Ectodermal cell (in vitro differentiated cells): ENCODE measurements around the gene FBXO46.
A peak's percentile ranks its signal among the peaks of the same experiment; 100 is the strongest.

Experiments
- H3K27ac ChIP-seq: 2 replicates; pipeline ENCODE4 v1.7.0; 2013; ENCODE audit warnings: mild to moderate bottlenecking, low read depth, low read length; ENCODE audit not compliant: insufficient read depth, poor library complexity, severe bottlenecking
- H3K27me3 ChIP-seq: 2 replicates; pipeline ENCODE4 v1.7.0; 2013; ENCODE audit warnings: mild to moderate bottlenecking, low read length; ENCODE audit not compliant: insufficient read depth, control insufficient read depth, poor library complexity, severe bottlenecking
- H3K36me3 ChIP-seq: one replicate; pipeline ENCODE4 v1.7.0; 2013; ENCODE audit warnings: low read length; ENCODE audit not compliant: control insufficient read depth, insufficient read depth
- H3K4me1 ChIP-seq: one replicate; pipeline ENCODE4 v1.7.0; 2013; ENCODE audit warnings: low read length; ENCODE audit not compliant: control insufficient read depth, insufficient read depth
- H3K4me3 ChIP-seq: 2 replicates; pipeline ENCODE4 v1.7.0; 2013; ENCODE audit warnings: low read depth, low read length, control low read depth; ENCODE audit not compliant: insufficient read depth
- H3K9me3 ChIP-seq: 2 replicates; pipeline ENCODE4 v1.7.0; 2013; ENCODE audit warnings: mild to moderate bottlenecking, low read length, moderate library complexity; ENCODE audit not compliant: control insufficient read depth
- WGBS, 2 experiments: methylation state at CpG; one replicate each; pipeline ENCODE4 v1.1.7; 2013; ENCODE audit warnings: missing lambda C conversion rate in 2 of 2; 5-methylcytosine and 5-hydroxymethylcytosine counted together

The FBXO46 gene

GRCh38 chr19:45711851-45712698 is 18.6 kb downstream of the FBXO46 start:
- Histone ChIP-seq H3K27ac (no peak overlapping the region), H3K27me3 (no peaks in the 10 kb centered on the region)

GRCh38 chr19:45710356-45711130 is 20.2 kb downstream of the FBXO46 start:
- no peak overlapping the region for H3K27ac ChIP-seq
- 88 to 95% methylated on average over 8 to 10 of the region's 10 CpGs for WGBS, 2 experiments
- no peaks in the 10 kb centered on the region for H3K4me1 ChIP-seq
- no peaks in the 10 kb centered on the region for H3K9me3 ChIP-seq
- H3K36me3 ChIP-seq, result peaks cover 4% of the 10 kb centered on the region
- H3K27me3 ChIP-seq, result no peaks in the 10 kb centered on the region
- H3K4me3 ChIP-seq, result no peak overlapping the region

More at GRCh38 chr19:45711851-45712698, 18.6 kb downstream of the FBXO46 start:
- peaks cover 4% of the 10 kb centered on the region for H3K36me3 ChIP-seq
- H3K4me3 ChIP-seq, result no peak overlapping the region
- no peaks in the 10 kb centered on the region for H3K9me3 ChIP-seq
- no peaks in the 10 kb centered on the region for H3K4me1 ChIP-seq
- WGBS, 2 experiments, result 95% methylated on average over 76 of the region's 76 CpGs

- H3K4me3 ChIP-seq, result no peak overlapping the region
- H3K27me3 ChIP-seq, result no peaks in the 10 kb centered on the region
- no peaks in the 10 kb centered on the region for H3K4me1 ChIP-seq
- WGBS, 2 experiments, result 82 to 87% methylated on average over 12 of the region's 12 CpGs
- no peaks in the 10 kb centered on the region for H3K9me3 ChIP-seq
- no peak overlapping the region for H3K27ac ChIP-seq
- H3K36me3 ChIP-seq, result peaks cover 15% of the 10 kb centered on the region
These were observed 24.8 kb downstream of the FBXO46 start for GRCh38 chr19:45705710-45706415.

GRCh38 chr19:45705115-45705514 is 25.6 kb downstream of the FBXO46 start:
- Histone ChIP-seq H3K4me1 (no peaks in the 10 kb centered on the region), H3K27me3 (no peaks in the 10 kb centered on the region), H3K36me3 (peaks cover 15% of the 10 kb centered on the region), H3K9me3 (no peaks in the 10 kb centered on the region), H3K27ac (peak overlapping the region; percentile 16), H3K4me3 (no peak overlapping the region)
- 86% methylated on average over 9 of the region's 9 CpGs for WGBS, 2 experiments

- Histone ChIP-seq H3K27me3 (no peaks in the 10 kb centered on the region), H3K36me3 (peaks cover 17% of the 10 kb centered on the region), H3K4me1 (no peaks in the 10 kb centered on the region), H3K27ac (no peak overlapping the region), H3K4me3 (no peak overlapping the region), H3K9me3 (no peaks in the 10 kb centered on the region)
- WGBS, 2 experiments, result 92 to 93% methylated on average over 7 of the region's 7 CpGs
These were observed 29.0 kb downstream of the FBXO46 start for GRCh38 chr19:45701676-45702075.

- H3K9me3 ChIP-seq, result no peaks in the 10 kb centered on the region
- peak overlapping the region; percentile 81 for H3K27ac ChIP-seq
- WGBS, 2 experiments, result 2% methylated on average over 17 to 22 of the region's 22 CpGs
- H3K4me1 ChIP-seq, result no peaks in the 10 kb centered on the region
- peak overlapping the region; percentile 87 for H3K4me3 ChIP-seq
- H3K36me3 ChIP-seq, result peaks cover 14% of the 10 kb centered on the region
- H3K27me3 ChIP-seq, result no peaks in the 10 kb centered on the region
These were observed 37.4 kb downstream of the FBXO46 start for GRCh38 chr19:45693106-45693788.

GRCh38 chr19:45692187-45693105 is 38.2 kb downstream of the FBXO46 start, which contains the start of gene QPCTL:
Gene QPCTL (plus strand): TSS chr19:45692666. CDS start chr19:45692704, 38 bp downstream.
- no peaks in the 10 kb centered on the region for H3K9me3 ChIP-seq
- H3K27me3 ChIP-seq, result no peaks in the 10 kb centered on the region
- peaks cover 18% of the 10 kb centered on the region for H3K36me3 ChIP-seq
- H3K4me3 ChIP-seq, result peak within 1 kb of the TSS; percentile 87
- peak within 1 kb of the TSS; percentile 81 for H3K27ac ChIP-seq
- no peaks in the 10 kb centered on the region for H3K4me1 ChIP-seq
- 0% methylated on average over 70 of the region's 70 CpGs for WGBS, 2 experiments

GRCh38 chr19:45691516-45692186 is 39.0 kb downstream of the FBXO46 start, which contains the start of gene SNRPD2:
Gene SNRPD2 (minus strand): TSS chr19:45691953. CDS start chr19:45691888, 65 bp downstream.
- no peaks in the 10 kb centered on the region for H3K27me3 ChIP-seq
- peak within 1 kb of the TSS; percentile 87 for H3K4me3 ChIP-seq
- no peaks in the 10 kb centered on the region for H3K9me3 ChIP-seq
- peaks cover 22% of the 10 kb centered on the region for H3K36me3 ChIP-seq
- peak within 1 kb of the TSS; percentile 81 for H3K27ac ChIP-seq
- H3K4me1 ChIP-seq, result no peaks in the 10 kb centered on the region
- WGBS, 2 experiments, result 0 to 1% methylated on average over 36 of the region's 36 CpGs
